H9 (cell line): ENCODE results near the gene MPV17L2. TPM values are rescaled to one million over a fixed set of nuclear protein-coding genes. Genes with fewer than 3 reads are reported as not detected.

ENCODE experiments used
- DNase-seq: peaks from one replicate; pipeline ENCODE4 v3.0.0-alpha.2; 2017
- H2AFZ ChIP-seq: one replicate; pipeline ENCODE4 v1.6.1; 2013; ENCODE audit warnings: mild to moderate bottlenecking, low read length, control low read depth, moderate library complexity
- H2AK5ac ChIP-seq: 2 replicates; pipeline ENCODE4 v1.6.1; 2013; ENCODE audit warnings: low read length, control low read depth, mixed read lengths; ENCODE audit not compliant: insufficient read length
- H2BK120ac ChIP-seq: one replicate; pipeline ENCODE4 v1.6.1; 2013; ENCODE audit warnings: low read depth, mild to moderate bottlenecking, low read length, control low read depth, inconsistent platforms; ENCODE audit not compliant: poor library complexity, severe bottlenecking
- H2BK12ac ChIP-seq: 2 replicates; pipeline ENCODE4 v1.6.1; 2013; ENCODE audit warnings: low read length, control low read depth, mixed read lengths, low read depth; ENCODE audit not compliant: insufficient read length
- H2BK15ac ChIP-seq: 2 replicates; pipeline ENCODE4 v1.6.1; 2013; ENCODE audit warnings: low read depth, low read length, control low read depth
- H2BK20ac ChIP-seq: one replicate; pipeline ENCODE4 v1.6.1; 2013; ENCODE audit warnings: low read depth, mild to moderate bottlenecking, low read length, control low read depth, inconsistent platforms; ENCODE audit not compliant: poor library complexity, severe bottlenecking
- H2BK5ac ChIP-seq: 2 replicates; pipeline ENCODE4 v1.6.1; 2013; ENCODE audit warnings: low read length, control low read depth, mixed read lengths; ENCODE audit not compliant: insufficient read length
- H3K14ac ChIP-seq: 2 replicates; pipeline ENCODE4 v1.6.1; 2013; ENCODE audit warnings: low read length, control low read depth; ENCODE audit not compliant: insufficient read depth
- H3K18ac ChIP-seq: 2 replicates; pipeline ENCODE4 v1.6.1; 2013; ENCODE audit warnings: low read depth, mild to moderate bottlenecking, mixed read lengths, low read length, control low read depth; ENCODE audit not compliant: insufficient read length
- H3K23ac ChIP-seq: 2 replicates; pipeline ENCODE4 v1.6.1; 2013; ENCODE audit warnings: low read length, control low read depth, mixed read lengths, low read depth; ENCODE audit not compliant: insufficient read length
- H3K23me2 ChIP-seq: 2 replicates; pipeline ENCODE4 v1.6.1; 2013; ENCODE audit warnings: low read depth, mild to moderate bottlenecking, mixed read lengths, low read length, control low read depth; ENCODE audit not compliant: insufficient read length, poor library complexity, severe bottlenecking
- H3K27ac ChIP-seq: 2 replicates; pipeline ENCODE4 v1.5.1; 2013; ENCODE audit warnings: low read length, control low read depth, mixed read lengths, low read depth; ENCODE audit not compliant: insufficient read length
- H3K27me3 ChIP-seq: 2 replicates; pipeline ENCODE4 v1.6.1; 2013; ENCODE audit warnings: low read length, control low read depth, inconsistent platforms; ENCODE audit not compliant: insufficient read depth
- H3K4ac ChIP-seq: 2 replicates; pipeline ENCODE4 v1.6.1; 2013; ENCODE audit warnings: low read depth, mild to moderate bottlenecking, control low read depth, inconsistent platforms, low read length, moderate library complexity
- H3K4me1 ChIP-seq: 2 replicates; pipeline ENCODE4 v1.6.1; 2013; ENCODE audit warnings: low read length, control low read depth, inconsistent platforms; ENCODE audit not compliant: insufficient read depth
- H3K4me2 ChIP-seq: 2 replicates; pipeline ENCODE4 v1.6.1; 2013; ENCODE audit warnings: low read length, control low read depth, mixed read lengths; ENCODE audit not compliant: insufficient read length, insufficient read depth
- H3K56ac ChIP-seq: 2 replicates; pipeline ENCODE4 v1.6.1; 2013; ENCODE audit warnings: low read depth, mild to moderate bottlenecking, mixed read lengths, low read length, control low read depth; ENCODE audit not compliant: insufficient read length
- H3K79me1 ChIP-seq: 2 replicates; pipeline ENCODE4 v1.6.1; 2013; ENCODE audit warnings: low read depth, mild to moderate bottlenecking, moderate library complexity, low read length, control low read depth, inconsistent platforms; ENCODE audit not compliant: insufficient read depth, poor library complexity, severe bottlenecking
- H3K79me2 ChIP-seq: 2 replicates; pipeline ENCODE4 v1.6.1; 2013; ENCODE audit warnings: low read length, control low read depth, inconsistent platforms; ENCODE audit not compliant: insufficient read depth
- H3K9ac ChIP-seq: 2 replicates; pipeline ENCODE4 v1.6.1; 2013; ENCODE audit warnings: low read length, control low read depth, mixed read lengths; ENCODE audit not compliant: insufficient read length; ENCODE audit errors: extremely low read depth
- H3K9me3 ChIP-seq: one replicate; pipeline ENCODE4 v1.6.1; 2013; ENCODE audit warnings: low read depth, low read length, inconsistent platforms; ENCODE audit not compliant: control insufficient read depth
- H3T11ph ChIP-seq: one replicate; pipeline ENCODE4 v1.6.1; 2013; ENCODE audit warnings: mild to moderate bottlenecking, low read length, control low read depth, inconsistent platforms
- H4K20me1 ChIP-seq: one replicate; pipeline ENCODE4 v1.6.1; 2013; ENCODE audit not compliant: control insufficient read depth, insufficient read length, insufficient read depth
- H4K5ac ChIP-seq: 2 replicates; pipeline ENCODE4 v1.6.1; 2013; ENCODE audit warnings: low read depth, mild to moderate bottlenecking, mixed read lengths, low read length, control low read depth; ENCODE audit not compliant: insufficient read length
- H4K8ac ChIP-seq: replicated peaks from 2 replicates; pipeline ENCODE4 v1.6.1; 2013; ENCODE audit warnings: low read length, control low read depth, mixed read lengths, low read depth; ENCODE audit not compliant: insufficient read length
- H4K91ac ChIP-seq: 2 replicates; pipeline ENCODE4 v1.6.1; 2013; ENCODE audit warnings: low read depth, mild to moderate bottlenecking, moderate library complexity, mixed read lengths, low read length, control low read depth; ENCODE audit not compliant: insufficient read length
- H3K27ac Mint-ChIP-seq, 3 experiments: 2 replicates in 2 of 3; 3 replicates in 1 of 3; pipeline ENCODE4 v1.8.0; 2020 to 2021; ENCODE audit warnings: mixed read lengths in 3 of 3, mild to moderate bottlenecking in 1 of 3, moderate library complexity in 1 of 3
- H3K27me3 Mint-ChIP-seq: 2 replicates; pipeline ENCODE4 v1.8.0; 2021; ENCODE audit warnings: low read depth, mild to moderate bottlenecking, moderate library complexity, mixed read lengths
- H3K36me3 Mint-ChIP-seq, 3 experiments: 2 replicates in 2 of 3; 3 replicates in 1 of 3; pipeline ENCODE4 v1.8.0; 2020 to 2021; ENCODE audit warnings: low read depth in 3 of 3, mixed read lengths in 3 of 3; ENCODE audit not compliant: insufficient read depth in 1 of 3
- H3K4me1 Mint-ChIP-seq, 2 experiments: 2 replicates each; pipeline ENCODE4 v1.8.0; 2020; ENCODE audit warnings: mixed read lengths in 2 of 2
- H3K4me3 Mint-ChIP-seq, 2 experiments: 2 replicates in 1 of 2; 3 replicates in 1 of 2; pipeline ENCODE4 v1.8.0; 2020 to 2021; ENCODE audit warnings: mild to moderate bottlenecking in 2 of 2, mixed read lengths in 2 of 2, moderate library complexity in 1 of 2
- H3K9me3 Mint-ChIP-seq, 2 experiments: 2 replicates in 1 of 2; 3 replicates in 1 of 2; pipeline ENCODE4 v1.8.0; 2020; ENCODE audit warnings: mild to moderate bottlenecking in 2 of 2, mixed read lengths in 2 of 2, moderate library complexity in 1 of 2
- CTCF ChIP-seq: fragments of 200-600 bp; sonication (generic); conservative IDR thresholded peaks from 3 replicates; pipeline ENCODE4 v1.8.0; 2021; ENCODE audit warnings: antibody characterized with exemption, mild to moderate bottlenecking
- WGBS: extraction: QIAGEN DNeasy Blood & Tissue Kit; methylation state at CpG from one replicate; pipeline ENCODE4 v1.1.7; 2013; ENCODE audit warnings: missing lambda C conversion rate, low lambda C conversion rate, mixed read lengths; ENCODE audit not compliant: insufficient read length; ENCODE audit errors: extremely low coverage; 5-methylcytosine and 5-hydroxymethylcytosine counted together
- total RNA-seq: library from RNA; stranded (reverse); gene quantifications from 2 replicates; pipeline ENCODE4 v1.2.1, GENCODE V29; 2021

The MPV17L2 gene
- total RNA-seq, 1 experiment from 2014 or later, result 26.4 TPM

DNA sequence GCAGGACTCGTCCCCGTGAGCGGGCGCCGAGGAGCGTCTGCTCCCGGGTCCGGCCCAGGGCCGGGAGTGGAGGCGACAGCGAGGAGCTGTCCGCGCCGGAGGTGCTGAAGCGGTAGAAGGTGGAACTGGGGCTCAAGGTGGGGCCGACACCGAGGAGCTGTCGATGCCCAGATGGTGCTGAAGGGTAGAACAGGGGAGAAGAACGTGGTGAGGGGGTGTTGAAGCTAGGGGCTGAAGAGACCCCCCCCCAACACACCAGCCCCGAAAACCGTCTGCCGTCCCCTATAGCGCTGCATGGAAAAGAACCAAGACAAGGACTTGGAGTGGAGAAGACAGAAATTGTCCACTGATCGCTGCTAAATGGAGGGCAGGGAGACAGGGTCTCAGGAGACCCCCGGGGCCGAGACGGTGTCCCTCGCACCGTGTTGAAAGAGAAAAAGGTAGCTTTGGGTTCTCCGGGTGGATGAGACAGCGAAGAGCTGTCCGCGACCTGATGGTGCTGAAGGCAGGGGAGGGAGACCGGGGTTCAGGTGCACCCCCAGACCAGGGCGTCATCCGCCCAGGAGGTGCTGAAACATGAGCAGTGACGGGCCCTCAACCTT lies 40.3 kb downstream of the MPV17L2 start:
- H3K4ac ChIP-seq, result no peak overlapping the region
- H3K36me3 Mint-ChIP-seq, result no peaks in the 10 kb centered on the region

More for the DNA sequence above, 40.3 kb downstream of the MPV17L2 start:
- Histone ChIP-seq H3K79me2 (no peaks in the 10 kb centered on the region), H3K23me2 (peaks cover 16% of the 10 kb centered on the region), H2BK15ac (no peak overlapping the region), H3K56ac (no peak overlapping the region), H4K5ac (no peak overlapping the region), H2BK5ac (no peak overlapping the region), H3K27me3 (no peaks in the 10 kb centered on the region), H4K91ac (no peak overlapping the region), H2BK20ac (no peak overlapping the region), H3T11ph (no peak overlapping the region), H3K18ac (no peak overlapping the region), H2AK5ac (no peak overlapping the region), H3K14ac (no peak overlapping the region; the same call in 1 of the 2 replicates), H3K23ac (no peak overlapping the region), H3K9me3 (no peaks in the 10 kb centered on the region), H3K4me2 (peak overlapping the region; percentile 68), H3K9ac (no peak overlapping the region), H4K20me1 (no peaks in the 10 kb centered on the region), H3K79me1 (no peaks in the 10 kb centered on the region), H3K4me1 (no peaks in the 10 kb centered on the region; the same call in 1 of the 2 replicates), H3K27ac (no peak overlapping the region), H2AFZ (no peak overlapping the region), H4K8ac (no peak overlapping the region), H2BK12ac (no peak overlapping the region), H2BK120ac (no peak overlapping the region)
- H3K9me3 Mint-ChIP-seq, result peaks cover 0 to 6% of the 10 kb centered on the region in 2 experiments; a peak in 2 of 5 replicates
- peaks cover 32 to 34% of the 10 kb centered on the region in 2 experiments for H3K4me1 Mint-ChIP-seq
- peak; percentile 86 for DNase-seq
- no peak overlapping the region for H3K27ac Mint-ChIP-seq
- H3K27me3 Mint-ChIP-seq, result peaks cover 36% of the 10 kb centered on the region
- no peak for TF ChIP-seq CTCF
- WGBS, result no CpG with 5 or more reads among the region's 37 CpGs
- peak overlapping the region; percentile 60 to 86 for H3K4me3 Mint-ChIP-seq
